Measurements from ENCODE around the gene BTBD10.
"Not testable (repeated sequence)": the region's sequence is repeated elsewhere in the genome, so short reads cannot be mapped to it uniquely, and the experiment has no call there.

BTBD10 gene

GRCh38 chr11:13446444-13446843, 16.6 kb downstream of the BTBD10 start:
- no peak overlapping the region for H3K27ac ChIP-seq
- H3K4me3 ChIP-seq: no peak overlapping the region

- Histone ChIP-seq H3K4me3 (no peak overlapping the region), H3K27ac (no peak overlapping the region)
These were observed 17.4 kb downstream of the BTBD10 start for GRCh38 chr11:13445588-13445987.

DNA sequence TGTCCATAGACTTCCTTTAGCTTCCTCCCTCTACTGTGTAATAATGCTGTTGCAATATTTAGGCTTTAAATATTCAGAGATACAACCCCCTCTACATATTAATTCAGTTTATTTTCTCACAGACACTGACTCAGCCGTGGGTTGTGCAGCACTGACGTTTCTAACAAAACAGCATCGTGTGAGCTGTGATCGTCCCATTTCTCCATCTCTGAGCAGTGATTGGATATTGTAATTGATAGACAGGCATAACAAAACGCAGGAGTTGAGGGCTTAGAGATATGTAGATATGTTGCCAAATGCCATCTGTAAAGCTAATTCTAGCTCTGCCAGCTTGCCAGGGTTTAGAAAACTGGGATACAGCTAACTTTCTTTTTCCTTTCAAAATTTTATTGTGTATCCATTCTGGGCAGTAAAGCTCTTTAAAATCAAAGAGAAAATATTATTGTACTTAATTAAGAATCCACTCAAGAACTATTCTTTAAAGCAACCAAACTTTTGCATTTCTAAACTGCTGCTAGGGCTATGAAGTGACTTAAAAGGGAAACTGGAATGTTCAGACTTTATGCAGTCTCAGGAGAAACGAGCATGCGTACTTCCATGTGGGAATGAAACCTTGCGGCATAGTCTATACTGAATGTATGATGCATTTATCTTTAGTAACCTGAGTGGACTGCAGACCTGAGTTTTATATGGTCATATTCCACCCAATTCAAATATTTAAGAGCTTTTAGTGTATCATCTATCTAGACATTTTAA, 22.7 kb downstream of the BTBD10 start:
- H3K27ac ChIP-seq: peak overlapping the region in 8 of 21 experiments; percentile 3 to 66 (median 53)
- peak overlapping the region in 1 of 7 experiments; percentile 6 for H3K4me3 ChIP-seq

GRCh38 chr11:13438291-13438690, 24.7 kb downstream of the BTBD10 start:
- Histone ChIP-seq H3K27ac (no peak overlapping the region), H3K4me3 (no peak overlapping the region)

GRCh38 chr11:13436836-13437235, 26.2 kb downstream of the BTBD10 start:
- not testable (repeated sequence) for H3K27ac ChIP-seq, H3K4me3 ChIP-seq

DNA sequence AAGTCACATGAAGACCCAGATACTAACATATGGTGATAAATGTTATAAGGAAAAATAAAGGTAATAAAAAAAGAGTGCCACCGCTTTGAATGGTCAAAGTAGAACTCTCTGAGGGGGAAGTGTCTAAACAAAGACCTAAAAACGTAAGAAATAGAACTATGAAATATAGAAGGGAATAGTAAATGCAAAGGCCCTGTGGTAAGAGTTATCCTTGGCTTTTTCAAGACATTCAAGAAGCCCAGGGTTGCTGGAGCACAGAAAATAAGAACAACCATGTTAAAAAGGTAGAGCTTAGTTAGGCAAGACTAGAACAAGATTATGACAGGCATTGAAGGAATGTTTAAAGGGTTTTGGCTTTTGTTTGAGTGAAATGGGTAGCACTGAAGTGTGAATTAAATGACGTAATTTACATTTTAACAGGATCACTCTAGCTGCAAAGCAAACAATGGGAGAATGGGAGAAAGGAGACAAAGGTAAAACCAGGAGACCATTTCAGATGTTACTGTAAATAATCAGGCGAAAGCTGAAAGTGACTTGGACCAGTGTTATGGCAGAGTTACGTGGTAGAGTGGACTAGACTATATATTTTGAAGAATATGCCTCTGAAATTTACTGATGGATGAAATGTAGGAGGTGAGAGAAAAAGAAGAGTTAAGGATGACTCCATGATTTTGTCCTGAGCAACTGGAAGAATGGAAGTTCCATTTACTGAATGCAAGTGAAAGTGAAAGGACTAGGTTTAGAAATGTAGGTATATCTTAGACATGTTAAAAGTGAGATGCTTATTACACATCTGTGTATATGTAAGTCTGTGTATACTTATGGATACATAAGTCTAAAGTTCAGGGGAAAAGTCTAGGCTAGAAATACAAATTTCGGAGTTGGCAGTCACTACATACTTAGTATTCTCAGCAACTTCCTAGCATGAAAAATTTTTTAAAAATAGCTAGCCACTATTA, 28.5 kb downstream of the BTBD10 start:
- no peak overlapping the region for H3K27ac ChIP-seq
- H3K4me3 ChIP-seq: no peak overlapping the region

DNA sequence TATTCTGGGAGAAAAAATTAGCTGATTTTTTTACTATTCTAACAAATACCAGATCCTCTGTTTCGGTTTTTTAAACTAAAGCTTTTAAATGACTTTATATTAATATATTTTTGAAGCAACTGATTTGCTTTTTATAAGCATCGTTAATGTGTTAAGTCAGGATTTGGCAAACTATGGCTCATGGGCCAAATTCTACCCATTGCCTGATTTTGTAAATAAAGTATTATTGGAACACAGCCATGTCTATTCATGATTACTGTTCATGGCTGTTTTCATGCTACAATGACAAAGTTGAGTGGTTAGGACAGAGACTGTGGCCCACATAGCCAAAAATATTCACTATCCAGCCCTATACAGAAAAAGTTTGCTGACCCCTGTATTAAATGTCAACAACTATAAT, 29.6 kb downstream of the BTBD10 start:
- H3K27ac ChIP-seq: no peak overlapping the region
- no peak overlapping the region for H3K4me3 ChIP-seq

GRCh38 chr11:13429836-13430235, 33.2 kb downstream of the BTBD10 start:
- Histone ChIP-seq H3K4me3 (no peak overlapping the region), H3K27ac (no peak overlapping the region)

GRCh38 chr11:13429288-13429687, 33.7 kb downstream of the BTBD10 start:
- Histone ChIP-seq H3K27ac (no peak overlapping the region), H3K4me3 (no peak overlapping the region)

- Histone ChIP-seq H3K27ac (no peak overlapping the region), H3K4me3 (no peak overlapping the region)
These were observed 35.6 kb downstream of the BTBD10 start for GRCh38 chr11:13427440-13427839.

DNA sequence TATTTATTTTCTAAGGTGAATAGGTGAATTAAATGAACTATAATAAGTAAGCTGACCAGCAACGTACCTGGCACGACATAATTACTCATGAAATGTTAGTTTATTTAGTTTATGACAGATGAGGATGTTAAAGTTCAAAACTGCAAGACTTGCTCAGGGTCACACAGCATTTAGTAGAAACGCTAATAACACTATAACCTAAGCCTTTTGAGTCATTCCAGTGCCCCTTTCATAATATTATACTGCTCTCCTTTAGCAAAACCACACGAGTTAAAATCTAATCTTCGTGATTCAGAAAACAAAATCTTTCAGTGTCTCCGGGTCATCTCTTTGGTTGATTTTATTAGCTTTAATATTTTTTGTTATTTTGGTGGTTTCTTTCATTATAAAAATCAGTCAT, 39.6 kb downstream of the BTBD10 start:
- Histone ChIP-seq H3K27ac (no peak overlapping the region), H3K4me3 (no peak overlapping the region)

GRCh38 chr11:13421561-13421960, 41.5 kb downstream of the BTBD10 start:
- no peak overlapping the region for H3K4me3 ChIP-seq
- H3K27ac ChIP-seq: no peak overlapping the region

DNA sequence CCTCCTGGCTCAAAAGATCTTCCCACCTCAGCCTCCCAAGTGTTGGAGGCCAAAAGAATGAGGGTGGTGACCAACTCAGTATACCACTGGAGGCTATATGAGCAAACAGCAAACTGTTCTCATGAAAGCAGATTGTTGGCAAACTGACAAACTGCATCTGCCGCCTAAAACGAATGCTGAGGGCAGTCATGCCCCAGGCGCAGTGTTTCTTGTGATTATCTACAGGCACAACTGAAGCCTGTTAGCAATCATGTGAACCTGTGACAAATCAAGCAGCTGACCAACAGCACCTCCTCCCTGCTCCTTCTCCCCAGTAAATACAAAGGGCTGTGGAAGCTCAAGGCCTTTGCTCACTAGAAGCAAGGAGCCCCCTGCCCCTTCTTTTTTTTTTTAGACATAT, 47.8 kb downstream of the BTBD10 start:
- Histone ChIP-seq H3K4me3 (no peak overlapping the region), H3K27ac (no peak overlapping the region)

DNA sequence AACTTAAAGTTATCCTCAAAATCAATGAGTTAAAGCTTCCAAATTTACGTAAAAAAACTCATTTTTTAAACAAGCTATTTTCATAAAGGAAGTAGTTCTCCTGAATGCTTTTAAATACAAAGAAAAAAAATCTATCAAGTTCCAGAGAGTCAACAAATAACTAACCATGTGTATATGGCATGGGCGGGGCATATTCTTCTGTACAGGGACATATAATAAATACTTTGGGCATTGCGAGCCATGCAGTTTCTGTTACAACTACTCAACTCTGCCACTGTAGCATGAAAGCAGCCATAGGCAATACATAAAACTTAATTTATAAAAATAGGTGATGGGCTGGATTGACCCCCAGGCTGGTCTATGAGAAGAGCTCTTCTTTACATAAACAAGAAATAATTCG, 57.8 kb downstream of the BTBD10 start:
- H3K27ac ChIP-seq: no peak overlapping the region
- H3K4me3 ChIP-seq: no peak overlapping the region

DNA sequence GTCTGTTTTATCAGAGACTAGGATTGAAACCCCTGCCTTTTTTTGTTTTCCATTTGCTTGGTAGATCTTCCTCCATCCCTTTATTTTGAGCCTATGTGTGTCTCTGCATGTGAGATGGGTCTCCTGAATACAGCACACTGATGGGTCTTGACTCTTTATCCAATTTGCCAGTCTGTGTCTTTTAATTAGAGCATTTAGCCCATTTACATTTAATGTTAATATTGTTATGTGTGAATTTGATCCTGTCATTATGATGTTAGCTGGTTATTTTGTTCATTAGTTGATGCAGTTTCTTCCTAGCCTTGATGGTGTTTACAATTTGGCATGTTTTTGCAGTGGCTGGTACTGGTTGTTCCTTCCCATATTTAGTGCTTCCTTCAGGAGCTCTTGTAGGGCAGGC, 64.7 kb downstream of the BTBD10 start:
- not testable (repeated sequence) for H3K4me3 ChIP-seq, H3K27ac ChIP-seq

DNA sequence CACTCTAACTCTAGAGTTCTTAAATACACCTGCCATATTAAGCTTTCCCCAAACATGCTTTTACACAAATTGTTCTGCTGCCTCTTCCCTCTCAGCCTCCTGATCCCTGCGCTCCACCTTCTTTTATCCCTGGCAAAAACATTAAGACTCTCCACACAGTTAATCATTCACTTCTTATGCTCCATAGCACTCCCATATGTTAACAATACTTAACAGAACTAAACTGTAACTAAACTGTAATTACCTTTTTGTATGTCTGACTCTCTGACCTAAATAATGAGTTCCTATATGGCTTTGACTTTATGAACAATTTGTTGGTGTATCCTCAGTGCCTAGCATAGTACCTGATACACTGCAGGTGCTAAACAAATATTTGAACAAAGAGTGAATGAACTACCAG, 71.8 kb downstream of the BTBD10 start:
- Histone ChIP-seq H3K4me3 (no peak overlapping the region), H3K27ac (no peak overlapping the region)

GRCh38 chr11:13388741-13389140, 74.3 kb downstream of the BTBD10 start:
- H3K27ac ChIP-seq: no peak overlapping the region
- no peak overlapping the region for H3K4me3 ChIP-seq

- Histone ChIP-seq H3K4me3 (no peak overlapping the region), H3K27ac (no peak overlapping the region)
These were observed 76.5 kb downstream of the BTBD10 start for GRCh38 chr11:13386567-13386966.

GRCh38 chr11:13384908-13385640, 77.9 kb downstream of the BTBD10 start:
- H3K27ac ChIP-seq: peak overlapping the region in 1 of 21 experiments; percentile 13

GRCh38 chr11:13382751-13383150, 80.3 kb downstream of the BTBD10 start:
- no peak overlapping the region for H3K4me3 ChIP-seq
- no peak overlapping the region for H3K27ac ChIP-seq

More at GRCh38 chr11:13384908-13385640, 77.9 kb downstream of the BTBD10 start:
- no peak overlapping the region for H3K4me3 ChIP-seq

Measured in skin epidermis (tissue), 12 donors.